PC-3 (cell line): ENCODE measurements around the gene CYTH1. TPM values are rescaled to one million over a fixed set of nuclear protein-coding genes. Genes with fewer than 3 reads are reported as not detected.

Experiments used
- ATAC-seq: fragments of 200-7000 bp; cut with Tn5 transposase; 2 replicates; pipeline ENCODE4 v1.9.1; 2020; ENCODE audit warnings: mild to moderate bottlenecking, moderate library complexity
- BruUV-seq: library from RNA; stranded (reverse); fragments of 400-500 nt; replicated peaks from 2 replicates; lab custom pipeline; 2021; lab: Mats Ljungman, UMichigan
- CTCF ChIA-PET: fragments of 300-600 bp; sonication (Branson Sonifier 250); formaldehyde crosslinking; loops from one replicate; lab custom pipeline; 2022; ENCODE audit warnings: antibody characterized with exemption; lab: Charles Lee
- POLR2A ChIA-PET: fragments of 300-600 bp; sonication (Branson Sonifier 250); formaldehyde crosslinking; loops from one replicate; lab custom pipeline; 2022; ENCODE audit warnings: antibody characterized with exemption; ENCODE audit not compliant: unreplicated experiment; lab: Charles Lee
- DNase-seq: peaks from one replicate; pipeline ENCODE4 v3.0.0-alpha.2; 2015
- H2AFZ ChIP-seq: fragments of 300-600 bp; sonication (generic); 2 replicates; pipeline ENCODE4 v1.6.0; 2016; ENCODE audit warnings: antibody characterized with exemption, low read length
- H3F3A ChIP-seq: fragments of 300-600 bp; sonication (generic); one replicate; pipeline ENCODE4 v1.6.0; 2017; ENCODE audit warnings: antibody characterized with exemption, low read length, control low read depth, mild to moderate bottlenecking; ENCODE audit not compliant: unreplicated experiment
- H3K27ac ChIP-seq: fragments of 300-600 bp; sonication (generic); 2 replicates; pipeline ENCODE4 v1.5.1; 2016; ENCODE audit warnings: mild to moderate bottlenecking, low read length
- H3K27me3 ChIP-seq: fragments of 300-600 bp; sonication (generic); 2 replicates; pipeline ENCODE4 v1.6.1; 2016; ENCODE audit warnings: low read length, mixed read lengths
- H3K36me3 ChIP-seq: fragments of 300-600 bp; sonication (generic); 2 replicates; pipeline ENCODE4 v1.6.1; 2016; ENCODE audit warnings: low read depth, mixed run types, low read length, mixed read lengths
- H3K4me1 ChIP-seq: fragments of 300-600 bp; sonication (generic); 2 replicates; pipeline ENCODE4 v1.5.1; 2016; ENCODE audit warnings: low read length; ENCODE audit not compliant: insufficient read depth
- H3K4me2 ChIP-seq: fragments of 300-600 bp; sonication (generic); 2 replicates; pipeline ENCODE4 v1.6.0; 2016; ENCODE audit warnings: low read length
- H3K4me3 ChIP-seq: fragments of 300-600 bp; sonication (generic); 2 replicates; pipeline ENCODE4 v1.5.1; 2016; ENCODE audit warnings: mild to moderate bottlenecking, low read length, mixed read lengths
- H3K79me2 ChIP-seq: fragments of 300-600 bp; sonication (generic); 2 replicates; pipeline ENCODE4 v1.6.1; 2017; ENCODE audit warnings: low read length, mixed read lengths
- H3K9ac ChIP-seq: fragments of 300-600 bp; sonication (generic); 2 replicates; pipeline ENCODE4 v1.6.0; 2016; ENCODE audit warnings: mild to moderate bottlenecking, low read length
- H3K9me2 ChIP-seq: fragments of 300-600 bp; sonication (generic); replicated peaks from 2 replicates; pipeline ENCODE4 v1.6.1; 2016; ENCODE audit warnings: mixed run types, low read length, mixed read lengths
- H3K9me3 ChIP-seq: fragments of 300-600 bp; sonication (generic); 2 replicates; pipeline ENCODE4 v1.6.1; 2016; ENCODE audit warnings: low read length, mixed read lengths
- H4K20me1 ChIP-seq: fragments of 300-600 bp; sonication (generic); 2 replicates; pipeline ENCODE4 v1.6.1; 2016; ENCODE audit warnings: low read length, mixed read lengths
- CTCF ChIP-seq: fragments of 300-600 bp; sonication (generic); conservative IDR thresholded peaks from 2 replicates; pipeline ENCODE4 v1.5.1; 2017; ENCODE audit warnings: antibody characterized with exemption, low read depth, mild to moderate bottlenecking, low read length
- EZH2 ChIP-seq: fragments of 300-600 bp; sonication (generic); IDR thresholded peaks from one replicate; pipeline ENCODE4 v1.6.1; 2017; ENCODE audit warnings: antibody characterized with exemption, mild to moderate bottlenecking, low read length; ENCODE audit not compliant: unreplicated experiment
- EZH2phosphoT487 ChIP-seq: fragments of 300-600 bp; sonication (generic); IDR thresholded peaks from 2 replicates; pipeline ENCODE4 v1.6.1; 2018; ENCODE audit warnings: mild to moderate bottlenecking, antibody characterized with exemption, low read length, borderline replicate concordance
- intact Hi-C: fragments of 100-400 bp; cut with micrococcal nuclease; formaldehyde crosslinking; loops from 2 replicates; pipeline ENCODE4 v1.9.0; 2023
- total RNA-seq: library from RNA; depleted of rRNA; stranded (reverse); fragments of >200 nt; gene quantifications from 2 replicates; pipeline ENCODE4 v1.2.3, GENCODE V29; 2014

Gene CYTH1
- total RNA-seq, 1 experiment from 2014 or later, result 29.7 TPM

- CTCF ChIA-PET, result no interaction called here
- BruUV-seq, result no TSS peak
Observed at GRCh38 chr17:78818932-78819331, 36.9 kb upstream of the CYTH1 start.

GRCh38 chr17:78818152-78818846 is 36.2 kb upstream of the CYTH1 start:
- Histone ChIP-seq H3K9me3 (no peaks in the 10 kb centered on the region), H3K4me1 (no peaks in the 10 kb centered on the region), H2AFZ (no peak overlapping the region), H3K27ac (no peak overlapping the region), H3K9me2 (no peaks in the 10 kb centered on the region), H4K20me1 (peaks cover 12% of the 10 kb centered on the region; the same call in 1 of the 2 replicates), H3K4me3 (no peak overlapping the region), H3K4me2 (no peak overlapping the region), H3K27me3 (no peaks in the 10 kb centered on the region), H3K79me2 (no peaks in the 10 kb centered on the region), H3K36me3 (peaks cover 89% of the 10 kb centered on the region), H3K9ac (no peak overlapping the region), H3F3A (no peaks in the 10 kb centered on the region)
- TF ChIP-seq CTCF (no peak), EZH2 (no peak), EZH2phosphoT487 (no peak)
- no TSS peak for BruUV-seq
- no peak for DNase-seq
- ChIA-PET POLR2A (no interaction called here), CTCF (no interaction called here)
- intact Hi-C loops, result no loop called here
- ATAC-seq, result no peak

More at GRCh38 chr17:78818932-78819331, 36.9 kb upstream of the CYTH1 start:
- Histone ChIP-seq H3K4me1 (no peaks in the 10 kb centered on the region), H4K20me1 (peaks cover 19% of the 10 kb centered on the region; the same call in 1 of the 2 replicates), H3K27me3 (no peaks in the 10 kb centered on the region), H3K9me2 (no peaks in the 10 kb centered on the region), H3K9me3 (no peaks in the 10 kb centered on the region), H3K36me3 (peaks cover 89% of the 10 kb centered on the region), H3K27ac (no peak overlapping the region), H3K4me2 (no peak overlapping the region), H2AFZ (no peak overlapping the region), H3K79me2 (0 out of 2 replicates have a peak, but pooled peaks cover 6% of the 10 kb centered on the region), H3K9ac (no peak overlapping the region), H3F3A (no peaks in the 10 kb centered on the region), H3K4me3 (no peak overlapping the region)
- no peak for DNase-seq
- POLR2A ChIA-PET, result no interaction called here
- TF ChIP-seq EZH2, result no peak
- TF ChIP-seq CTCF, result no peak
- TF ChIP-seq EZH2phosphoT487, result no peak
- ATAC-seq, result no peak
- intact Hi-C loops, result no loop called here

- no peaks in the 10 kb centered on the region for H3F3A ChIP-seq
- no peaks in the 10 kb centered on the region for H3K4me1 ChIP-seq
- POLR2A ChIA-PET, result no interaction called here
- peaks cover 88% of the 10 kb centered on the region for H3K36me3 ChIP-seq
- no peak overlapping the region for H3K4me2 ChIP-seq
- H2AFZ ChIP-seq, result no peak overlapping the region
- no peaks in the 10 kb centered on the region for H3K27me3 ChIP-seq
- BruUV-seq, result no TSS peak
- CTCF ChIA-PET, result no interaction called here
- TF ChIP-seq EZH2phosphoT487 (no peak), EZH2 (no peak), CTCF (no peak)
- ATAC-seq (no peak), DNase-seq (no peak)
- no peak overlapping the region for H3K9ac ChIP-seq
- H3K9me3 ChIP-seq, result no peaks in the 10 kb centered on the region
- H3K79me2 ChIP-seq, result no peaks in the 10 kb centered on the region
- H3K4me3 ChIP-seq, result no peak overlapping the region
- H3K9me2 ChIP-seq, result no peaks in the 10 kb centered on the region
- H4K20me1 ChIP-seq, result peaks cover 11% of the 10 kb centered on the region; the same call in 1 of the 2 replicates
- no peak overlapping the region for H3K27ac ChIP-seq
- intact Hi-C loops, result no loop called here
Observed at GRCh38 chr17:78817123-78817522, 35.0 kb upstream of the CYTH1 start.
